Measurements from ENCODE around the gene CACNA1G. TPM values are rescaled to one million over a fixed set of nuclear protein-coding genes. Genes with fewer than 3 reads are reported as not detected.

Gene CACNA1G
- total and polyA plus RNA-seq, 2 donors (not counting 3 experiments of a cell fraction or from before 2014, with no cell fraction given) = not detected

- Histone ChIP-seq H3K27me3 (ENCODE audit: control insufficient read depth in 2 of 2, insufficient read depth in 2 of 2, low read length in 2 of 2) (peaks cover 0 to 8% of the 10 kb centered on the region in 2 experiments), H3K79me2 (ENCODE audit: control insufficient read depth, insufficient read depth, low read length) (no peaks in the 10 kb centered on the region), H3K4me1 (ENCODE audit: control insufficient read depth, extremely low read depth, insufficient read depth, low read length) (peaks cover 10% of the 10 kb centered on the region), H2AFZ (ENCODE audit: low read depth, low read length) (no peak overlapping the region), H3K36me3 (ENCODE audit: control insufficient read depth in 2 of 2, extremely low read depth in 1 of 2, insufficient read depth in 2 of 2, low read length in 2 of 2) (no peaks in the 10 kb centered on the region), H3K4me2 (ENCODE audit: insufficient read depth, low read length) (no peak overlapping the region), H3K9me1 (replicated peaks; ENCODE audit: control insufficient read depth, extremely low read depth, insufficient read depth, low read length) (no peaks in the 10 kb centered on the region), H3K4me3 (replicated peaks in 1 of 3; ENCODE audit: insufficient read depth in 1 of 3, low read depth in 1 of 3, low read length in 3 of 3) (no peak overlapping the region), H3K27ac (ENCODE audit: insufficient read depth, low read depth, low read length) (no peak overlapping the region), H3K9ac (replicated peaks; ENCODE audit: extremely low read depth, insufficient read depth, low read length) (no peak overlapping the region), H4K20me1 (replicated peaks; ENCODE audit: control insufficient read depth, extremely low read depth, insufficient read depth, low read length) (no peaks in the 10 kb centered on the region), H3K9me3 (replicated peaks; ENCODE audit: control insufficient read depth, insufficient read depth, low read length) (no peaks in the 10 kb centered on the region)
- CTCF ChIA-PET = interaction anchor here (1.9 kb wide), 1 partner anchor 59 kb away, joined by 4 read pairs; the partner anchor contains the start of gene RSAD1
- dilution Hi-C loops (cut with MboI; ENCODE audit: extremely low pct_ligation_motif_present, low sequenced_read_pairs) (no loop called here), intact Hi-C loops (cut with micrococcal nuclease) (no loop called here)
- DNase-seq (ENCODE audit: low read depth, low spot score) (no peak), FAIRE-seq (no peak)
- POLR2A ChIA-PET = no interaction called here
- no TSS peak for BruUV-seq (replicated peaks)
- TF ChIP-seq POLR2AphosphoS5 (IDR thresholded peaks at IDR 0.05; ENCODE audit: insufficient read depth, low read depth, low read length) = no peak
- no peak for TF ChIP-seq JUN (IDR thresholded peaks at IDR 0.05; ENCODE audit: borderline replicate concordance, insufficient read depth, insufficient read length, low read depth)
- TF ChIP-seq FOS (IDR thresholded peaks at IDR 0.05; ENCODE audit: borderline replicate concordance, insufficient read depth, low read length) = no peak
- no peak for TF ChIP-seq EZH2 (IDR thresholded peaks at IDR 0.05; ENCODE audit: borderline replicate concordance, low read depth, low read length, severe bottlenecking)
Measured at GRCh38 chr17:50537721-50538548, 22.6 kb upstream of the CACNA1G start.

GRCh38 chr17:50538549-50539410 is 21.7 kb upstream of the CACNA1G start:
- no peak for TF ChIP-seq FOS (IDR thresholded peaks at IDR 0.05; ENCODE audit: borderline replicate concordance, insufficient read depth, low read length)
- no peak for TF ChIP-seq CTCF (IDR thresholded peaks at IDR 0.05; ENCODE audit: extremely low read depth in 1 of 2, insufficient read depth in 1 of 2, low read depth in 1 of 2, low read length in 2 of 2)
- TF ChIP-seq MYC (IDR thresholded peaks at IDR 0.05; ENCODE audit: low read depth, low read length) = no peak
- no peak for TF ChIP-seq EZH2 (IDR thresholded peaks at IDR 0.05; ENCODE audit: borderline replicate concordance, low read depth, low read length, severe bottlenecking)
- no peak for TF ChIP-seq POLR2AphosphoS5 (IDR thresholded peaks at IDR 0.05; ENCODE audit: insufficient read depth, low read depth, low read length)
- no peak for TF ChIP-seq MAX (IDR thresholded peaks at IDR 0.05; ENCODE audit: insufficient read depth, insufficient read length)
- no peak overlapping the region for H3K27ac ChIP-seq (ENCODE audit: insufficient read depth, low read depth, low read length)
- H2AFZ ChIP-seq (ENCODE audit: low read depth, low read length) = no peak overlapping the region
- no TSS peak for BruUV-seq (replicated peaks)
- CTCF ChIA-PET = interaction anchor here (1.5 to 1.9 kb wide), 2 partner anchors 30 to 60 kb away, joined by 3 to 4 read pairs; partner anchors contain the start of gene RSAD1
- no peak for FAIRE-seq
- DNase-seq (ENCODE audit: low read depth, low spot score) = no peak
- dilution Hi-C loops (cut with MboI; ENCODE audit: extremely low pct_ligation_motif_present, low sequenced_read_pairs) (no loop called here), intact Hi-C loops (cut with micrococcal nuclease) (no loop called here)
- H3K4me2 ChIP-seq (ENCODE audit: insufficient read depth, low read length) = no peak overlapping the region
- no peaks in the 10 kb centered on the region for H3K36me3 ChIP-seq (ENCODE audit: control insufficient read depth in 2 of 2, extremely low read depth in 1 of 2, insufficient read depth in 2 of 2, low read length in 2 of 2)
- no peaks in the 10 kb centered on the region for H3K79me2 ChIP-seq (ENCODE audit: control insufficient read depth, insufficient read depth, low read length)
- no peak overlapping the region for H3K9ac ChIP-seq (replicated peaks; ENCODE audit: extremely low read depth, insufficient read depth, low read length)
- H4K20me1 ChIP-seq (replicated peaks; ENCODE audit: control insufficient read depth, extremely low read depth, insufficient read depth, low read length) = no peaks in the 10 kb centered on the region
- POLR2A ChIA-PET = no interaction called here
- H3K9me1 ChIP-seq (replicated peaks; ENCODE audit: control insufficient read depth, extremely low read depth, insufficient read depth, low read length) = no peaks in the 10 kb centered on the region
- no peaks in the 10 kb centered on the region for H3K9me3 ChIP-seq (replicated peaks; ENCODE audit: control insufficient read depth, insufficient read depth, low read length)
- peaks cover 10% of the 10 kb centered on the region for H3K4me1 ChIP-seq (ENCODE audit: control insufficient read depth, extremely low read depth, insufficient read depth, low read length)
- H3K4me3 ChIP-seq (replicated peaks in 1 of 3; ENCODE audit: insufficient read depth in 1 of 3, low read depth in 1 of 3, low read length in 3 of 3) = no peak overlapping the region
- H3K27me3 ChIP-seq (ENCODE audit: control insufficient read depth in 2 of 2, insufficient read depth in 2 of 2, low read length in 2 of 2) = no peaks in the 10 kb centered on the region

Measured in endothelial cell of umbilical vein (primary cell).